Kidney (tissue), 14 donors: Measurements from ENCODE around the gene GTPBP1. TPM values are rescaled to one million over a fixed set of nuclear protein-coding genes. Genes with fewer than 3 reads are reported as not detected.

Source experiments
- DNase-seq, 5 donors: peaks; one replicate each; pipeline ENCODE4 v3.0.0-alpha.2; 2013 to 2020
- FAIRE-seq: peaks from 2 replicates; lab custom pipeline; 2012; peaks lifted over from hg19 to GRCh38; lab: Jason Lieb, UNC
- H3K27ac ChIP-seq, 2 donors: one replicate each; pipeline ENCODE4 v1.7.0; 2013; ENCODE audit warnings: low read depth in 2 of 2, low read length in 2 of 2, inconsistent platforms in 1 of 2
- H3K27me3 ChIP-seq: one replicate; pipeline ENCODE4 v1.7.1; 2013; ENCODE audit warnings: low read length, inconsistent platforms; ENCODE audit not compliant: control insufficient read depth, insufficient read depth
- H3K36me3 ChIP-seq, 3 donors: one replicate each; pipeline versions ENCODE4 v1.7.0 to v1.7.1; 2013; ENCODE audit warnings: low read length in 3 of 3, control low read depth in 1 of 3, inconsistent platforms in 1 of 3; ENCODE audit not compliant: insufficient read depth in 3 of 3, control insufficient read depth in 2 of 3
- H3K4me1 ChIP-seq, 3 donors: one replicate each; pipeline versions ENCODE4 v1.7.0 to v1.7.1; 2013; ENCODE audit warnings: low read length in 3 of 3, inconsistent platforms in 1 of 3, low read depth in 1 of 3; ENCODE audit not compliant: control insufficient read depth in 2 of 3, insufficient read depth in 2 of 3
- H3K4me3 ChIP-seq, 3 donors: one replicate each; pipeline versions ENCODE4 v1.7.0 to v1.8.1; 2013; ENCODE audit warnings: low read length in 3 of 3, control low read depth in 1 of 3, inconsistent platforms in 1 of 3
- H3K9ac ChIP-seq, 3 donors: one replicate each; pipeline versions ENCODE4 v1.7.0 to v1.7.1; 2013; ENCODE audit warnings: low read length in 3 of 3, control low read depth in 1 of 3, inconsistent platforms in 1 of 3
- H3K9me3 ChIP-seq, 3 donors: one replicate each; pipeline versions ENCODE4 v1.7.0 to v1.7.1; 2013; ENCODE audit warnings: low read length in 3 of 3, control low read depth in 1 of 3, inconsistent platforms in 1 of 3; ENCODE audit not compliant: control insufficient read depth in 2 of 3, insufficient read depth in 1 of 3
- CTCF ChIP-seq: IDR thresholded peaks from 3 replicates; pipeline ENCODE4 v1.5.1; 2012; ENCODE audit warnings: mild to moderate bottlenecking, moderate library complexity, borderline replicate concordance; ENCODE audit not compliant: insufficient read depth; ENCODE audit errors: extremely low read depth
- intact Hi-C: fragments of 100-400 bp; cut with DNase I; formaldehyde crosslinking; loops from one replicate; pipeline ENCODE4 v1.11.1; 2022
- polyA plus RNA-seq: library from polyadenylated mRNA; stranded (reverse); fragments of 350-450 nt; fragmentation: Illumina TruSeq; extraction: RNeasy Lipid Tissue Mini Kit (QIAGEN cat#74804); gene quantifications from one replicate; pipeline ENCODE4 v1.2.3, GENCODE V29; 2014; ENCODE audit warnings: low read depth, low replicate concordance; ENCODE audit not compliant: insufficient read depth
- total RNA-seq: library from RNA; stranded (reverse); fragmentation: NEBNext Ultra II Directional; extraction: Animal tissue kit (Norgen Biotek cat#: 25700); gene quantifications from one replicate; pipeline ENCODE4 v1.2.1, GENCODE V29; 2021
- donor health status: control.
- donor health status: control.
- donor health status: control.
- donor health status: control.
- donor health status: control.
- donor health status: DM: yes; HTN: yes; CAD: no.
- donor health status: Normal renal cell carcinoma (clear cell type).

The GTPBP1 gene
- total and polyA plus RNA-seq, 2 donors from 2014 or later: 11.7 to 52.0 TPM

GRCh38 chr22:38745676-38746460 is 40.1 kb downstream of the GTPBP1 start:
- intact Hi-C loops: no loop called here

GRCh38 chr22:38748487-38749136 is 42.9 kb downstream of the GTPBP1 start:
- FAIRE-seq (no peak), DNase-seq (peak in 2 of 5 donors; percentile 28 to 60)
- intact Hi-C loops: no loop called here
- Histone ChIP-seq H3K4me1 (peaks cover 0 to 13% (median 5%) of the 10 kb centered on the region in 3 donors), H3K27me3 (no peaks in the 10 kb centered on the region), H3K36me3 (peaks cover 0 to 69% (median 47%) of the 10 kb centered on the region in 3 donors), H3K27ac (peak overlapping the region; percentile 30 to 32), H3K4me3 (no peak overlapping the region), H3K9me3 (no peaks in the 10 kb centered on the region), H3K9ac (no peak overlapping the region)
- TF ChIP-seq CTCF: no peak

More at GRCh38 chr22:38745676-38746460, 40.1 kb downstream of the GTPBP1 start:
- Histone ChIP-seq H3K27me3 (no peaks in the 10 kb centered on the region), H3K9ac (no peak overlapping the region), H3K4me3 (no peak overlapping the region), H3K36me3 (peaks cover 0 to 79% (median 46%) of the 10 kb centered on the region in 3 donors), H3K4me1 (no peaks in the 10 kb centered on the region), H3K27ac (no peak overlapping the region), H3K9me3 (no peaks in the 10 kb centered on the region)
- TF ChIP-seq CTCF: no peak
- DNase-seq: no peak
- no peak for FAIRE-seq

- intact Hi-C loops: no loop called here
- no peaks in the 10 kb centered on the region for H3K27me3 ChIP-seq
- no peak for FAIRE-seq
- TF ChIP-seq CTCF: no peak
- H3K36me3 ChIP-seq: peaks cover 0 to 57% (median 41%) of the 10 kb centered on the region in 3 donors
- H3K9ac ChIP-seq: no peak overlapping the region
- no peak overlapping the region for H3K27ac ChIP-seq
- H3K4me1 ChIP-seq: peaks cover 0 to 14% (median 8%) of the 10 kb centered on the region in 3 donors
- no peak overlapping the region for H3K4me3 ChIP-seq
- H3K9me3 ChIP-seq: no peaks in the 10 kb centered on the region
- DNase-seq: peak in 1 of 5 donors; percentile 72
Observed at GRCh38 chr22:38750104-38750503, 44.4 kb downstream of the GTPBP1 start.
